ENCODE data around the gene IARS2.
"Not testable (repeated sequence)": the region's sequence is repeated elsewhere in the genome, so short reads cannot be mapped to it uniquely, and the experiment has no call there.

The IARS2 gene

GRCh38 chr1:220112600-220112999 lies 18.7 kb downstream of the IARS2 start:
- DNase-seq (ENCODE audit: low spot score); FAIRE-seq: not testable (repeated sequence)

DNA sequence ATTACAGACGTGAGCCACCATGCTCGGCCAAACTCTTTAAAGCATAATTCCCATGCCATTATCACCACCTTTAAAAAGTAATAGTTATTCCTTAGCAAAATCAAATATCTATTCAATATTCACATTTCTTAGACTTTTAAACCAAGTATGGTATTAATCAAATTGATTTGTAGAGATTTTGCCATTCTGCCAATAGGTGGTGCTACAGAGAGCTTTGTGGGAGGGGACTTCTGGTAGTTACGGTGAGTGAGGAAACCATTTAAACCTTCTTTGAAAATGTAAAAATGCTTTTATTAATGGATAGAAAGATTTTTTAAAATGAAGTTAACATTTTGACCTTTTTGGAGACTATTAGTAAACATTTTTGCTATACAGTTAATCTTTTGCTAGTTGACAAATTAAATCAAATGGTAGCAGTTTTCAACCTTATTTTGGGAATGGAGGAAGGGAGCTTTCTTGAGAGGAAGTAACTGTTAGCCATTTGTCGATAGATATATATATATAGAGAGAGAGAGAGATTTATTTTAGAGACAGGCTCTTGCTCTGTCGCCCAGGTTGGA lies 19.3 kb downstream of the IARS2 start:
- FAIRE-seq (no peak), DNase-seq (ENCODE audit: low spot score) (peak; percentile 29)

- DNase-seq (ENCODE audit: low spot score) (no peak), FAIRE-seq (no peak)
Observed at GRCh38 chr1:220119043-220119512, 25.1 kb downstream of the IARS2 start.

DNA sequence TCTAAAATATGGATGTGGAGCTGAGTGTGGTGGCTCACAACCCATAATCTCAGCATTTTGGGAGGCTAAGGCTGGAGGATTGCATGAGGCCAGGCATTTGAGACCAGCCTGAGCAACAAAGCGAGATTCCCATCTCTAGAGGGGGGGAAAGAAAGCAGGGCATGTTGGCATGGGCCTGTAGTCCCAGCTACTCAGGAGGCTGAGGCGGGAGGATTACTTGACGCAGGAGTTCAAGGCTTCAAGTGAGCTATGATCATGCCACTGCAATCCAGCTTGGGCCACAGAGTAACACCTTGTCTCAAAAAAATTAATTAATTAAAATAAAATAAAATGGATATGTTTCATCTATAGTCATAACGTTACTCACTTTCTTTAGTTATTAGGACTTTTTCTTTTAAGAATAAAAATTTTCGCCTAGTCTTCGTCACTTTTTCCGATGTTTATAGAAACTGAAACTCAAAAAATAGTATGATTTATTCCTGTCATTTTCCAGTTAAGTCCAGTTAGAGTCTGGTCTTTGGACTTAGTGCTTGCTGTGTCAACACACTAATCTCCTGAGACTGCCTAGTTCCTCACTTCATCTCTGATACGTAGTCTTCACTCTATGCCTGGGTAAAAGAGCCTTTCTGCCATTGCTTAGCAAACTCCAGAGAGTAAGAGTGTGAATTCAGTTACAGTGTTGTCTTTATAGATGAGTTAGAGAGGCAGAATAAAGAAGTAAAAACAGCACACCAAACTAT lies 28.0 kb downstream of the IARS2 start:
- DNase-seq (ENCODE audit: low spot score): no peak
- FAIRE-seq: no peak

DNA sequence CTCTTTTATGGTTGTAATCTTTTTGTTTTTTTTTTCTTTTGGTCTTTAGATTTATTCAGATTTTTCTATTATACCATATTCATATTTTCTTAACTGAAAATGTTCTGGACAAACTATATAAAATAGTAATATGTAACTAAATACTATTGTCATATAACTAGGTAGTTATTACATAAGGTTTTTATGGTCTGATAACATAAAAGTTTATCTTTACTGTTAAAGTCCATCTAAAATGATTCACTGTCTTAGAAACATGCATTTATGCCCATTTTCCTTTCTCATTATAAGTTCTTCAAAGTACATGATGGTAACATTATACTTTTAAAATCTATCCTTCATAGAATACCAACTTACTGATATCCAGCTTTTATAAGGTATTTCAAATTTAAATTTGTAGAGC lies 29.1 kb downstream of the IARS2 start:
- DNase-seq (ENCODE audit: low spot score) (no peak), FAIRE-seq (no peak)

DNA sequence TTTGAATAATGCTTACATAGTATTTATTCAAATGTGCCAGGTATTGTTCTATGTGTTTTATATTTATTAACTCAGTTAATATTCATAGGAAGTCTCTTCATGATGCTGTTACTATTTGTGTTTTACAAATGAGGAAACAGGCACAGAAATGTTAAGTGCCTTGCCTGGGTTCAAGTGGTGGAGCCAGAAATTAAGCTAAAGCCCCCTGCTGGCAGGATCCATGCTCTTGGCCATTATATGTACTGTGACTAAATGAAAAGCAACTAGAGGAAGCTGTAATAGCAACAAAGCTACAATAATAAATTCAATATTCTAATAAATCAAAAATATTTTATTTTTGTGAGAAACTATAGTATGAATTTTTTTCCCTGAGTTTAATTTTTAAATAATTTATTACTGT lies 30.0 kb downstream of the IARS2 start:
- FAIRE-seq (no peak), DNase-seq (ENCODE audit: low spot score) (peak; percentile 4)

DNA sequence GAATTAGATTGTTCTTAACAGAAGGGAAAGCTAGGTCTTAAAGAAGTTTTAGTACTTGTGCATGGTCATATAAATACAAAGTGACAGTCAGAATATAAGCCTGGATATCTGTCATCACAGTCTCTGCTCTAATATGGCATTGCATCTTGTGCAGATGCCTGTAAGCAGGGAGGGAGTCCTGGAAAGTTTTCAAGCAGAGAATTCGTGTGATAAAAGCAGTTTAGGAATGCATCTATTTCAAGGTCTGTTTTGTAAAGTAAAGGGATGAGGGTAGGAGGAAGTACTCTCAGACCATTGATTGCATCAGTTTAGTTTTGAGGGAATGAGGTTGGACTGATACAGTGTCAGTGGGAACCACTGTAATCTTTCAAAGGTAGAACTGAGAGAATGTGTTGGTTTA lies 30.6 kb downstream of the IARS2 start:
- DNase-seq (ENCODE audit: low spot score) (no peak), FAIRE-seq (no peak)

GRCh38 chr1:220127076-220127475 lies 33.1 kb downstream of the IARS2 start:
- DNase-seq (ENCODE audit: low spot score): no peak
- no peak for FAIRE-seq

GRCh38 chr1:220129479-220130210 lies 35.7 kb downstream of the IARS2 start:
- DNase-seq (ENCODE audit: low spot score) (no peak), FAIRE-seq (no peak)

DNA sequence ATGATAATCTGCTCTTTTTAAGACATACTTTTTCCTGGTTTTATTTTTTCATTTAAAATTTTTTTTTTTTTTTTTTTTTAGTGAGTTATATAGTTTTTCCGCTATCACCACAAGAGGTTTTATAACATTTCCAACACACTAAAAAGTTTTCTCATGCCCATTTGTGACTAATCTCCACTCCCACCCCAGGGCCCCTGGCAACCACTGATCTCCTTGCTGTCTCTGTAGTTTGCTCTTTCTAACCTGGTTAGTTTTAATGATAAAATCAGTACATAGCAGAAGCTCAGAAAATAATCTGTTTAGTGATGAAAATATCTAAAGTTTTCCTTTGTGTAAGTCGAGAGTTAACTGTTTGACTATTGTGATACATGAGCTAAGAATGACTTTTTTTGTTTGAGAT lies 41.8 kb downstream of the IARS2 start:
- no peak for FAIRE-seq
- DNase-seq (ENCODE audit: low spot score): no peak

DNA sequence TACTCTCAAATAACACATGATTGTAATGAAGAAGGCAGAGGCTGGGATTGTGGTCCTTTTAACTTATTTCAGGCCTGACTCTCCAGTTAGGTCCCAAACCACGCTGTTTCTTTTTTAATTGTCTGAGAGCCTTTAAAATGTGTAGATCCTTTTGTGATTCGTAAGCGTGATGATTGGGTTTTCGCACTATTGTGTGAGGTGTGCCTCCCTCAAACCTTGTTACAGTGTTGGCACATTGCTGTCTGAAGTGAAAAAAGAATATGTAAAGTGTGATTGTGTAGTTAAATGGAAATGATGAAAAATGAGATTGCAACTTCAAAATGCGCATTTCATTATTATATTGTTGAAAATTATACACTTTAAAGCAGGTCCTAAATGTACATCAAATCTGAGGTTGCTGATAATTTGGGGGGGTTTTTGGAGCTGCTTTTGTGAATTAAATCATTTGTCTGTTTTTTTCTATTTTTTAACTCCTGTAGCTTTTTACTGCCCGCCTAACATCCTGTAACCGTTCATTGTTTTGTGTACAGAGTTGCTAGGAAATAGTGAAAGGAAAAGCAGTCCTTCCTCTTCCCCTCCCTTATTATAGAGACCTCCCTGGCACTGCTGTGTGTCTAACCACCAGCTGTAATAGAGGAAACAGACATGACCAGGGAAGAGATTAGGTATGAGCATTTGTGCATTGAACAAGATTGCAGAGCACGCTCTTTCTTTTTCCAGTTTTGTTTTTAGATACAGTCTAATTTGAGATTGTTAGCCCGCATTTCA lies 43.3 kb downstream of the IARS2 start:
- FAIRE-seq (no peak), DNase-seq (ENCODE audit: low spot score) (no peak)

DNA sequence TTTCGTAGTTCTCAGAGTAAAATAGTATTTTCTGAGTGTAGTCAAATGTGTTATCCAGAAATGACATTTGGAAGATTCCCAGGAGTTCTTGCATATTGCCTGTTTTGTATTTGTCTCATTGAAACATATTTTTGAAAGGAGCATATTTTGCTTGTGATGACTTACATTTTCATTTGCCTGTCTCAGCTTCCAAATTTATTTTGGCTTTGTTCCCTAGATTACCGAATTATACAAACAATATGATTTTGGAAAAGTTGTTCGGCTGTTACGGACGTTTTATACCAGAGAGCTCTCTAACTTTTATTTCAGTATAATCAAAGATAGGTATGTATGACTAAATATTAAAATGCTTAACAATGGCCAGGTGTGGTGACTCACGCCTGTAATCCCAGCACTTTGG lies 46.0 kb downstream of the IARS2 start:
- FAIRE-seq: no peak
- DNase-seq (ENCODE audit: low spot score): no peak

- no peak for DNase-seq (ENCODE audit: low spot score)
- FAIRE-seq: no peak
Observed at GRCh38 chr1:220144051-220144450, 50.1 kb downstream of the IARS2 start.

- no peak for DNase-seq (ENCODE audit: low spot score)
- FAIRE-seq: no peak
Observed at GRCh38 chr1:220149742-220150141, 55.8 kb downstream of the IARS2 start.

GRCh38 chr1:220151454-220151853 lies 57.5 kb downstream of the IARS2 start:
- DNase-seq (ENCODE audit: low spot score): no peak
- FAIRE-seq: no peak

DNA sequence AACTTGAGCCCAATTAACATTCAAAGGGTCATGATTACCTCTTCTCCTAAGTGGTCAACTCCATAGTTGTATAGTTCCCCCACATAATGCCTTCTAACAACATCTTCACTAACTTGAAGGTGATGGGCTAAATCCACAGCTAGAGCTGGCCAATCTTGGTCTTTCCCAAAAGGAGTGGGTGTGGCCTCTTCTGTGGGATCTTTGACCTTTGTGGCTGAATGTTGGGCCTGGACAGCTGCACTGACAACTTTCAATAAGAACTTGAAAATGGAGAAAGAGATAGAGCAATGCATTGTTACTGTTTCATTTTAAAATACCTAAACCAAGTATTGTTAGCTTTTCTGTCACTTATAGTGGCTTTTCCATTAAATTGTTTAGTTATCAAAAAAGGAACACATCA lies 59.2 kb downstream of the IARS2 start:
- no peak for FAIRE-seq
- no peak for DNase-seq (ENCODE audit: low spot score)

DNA sequence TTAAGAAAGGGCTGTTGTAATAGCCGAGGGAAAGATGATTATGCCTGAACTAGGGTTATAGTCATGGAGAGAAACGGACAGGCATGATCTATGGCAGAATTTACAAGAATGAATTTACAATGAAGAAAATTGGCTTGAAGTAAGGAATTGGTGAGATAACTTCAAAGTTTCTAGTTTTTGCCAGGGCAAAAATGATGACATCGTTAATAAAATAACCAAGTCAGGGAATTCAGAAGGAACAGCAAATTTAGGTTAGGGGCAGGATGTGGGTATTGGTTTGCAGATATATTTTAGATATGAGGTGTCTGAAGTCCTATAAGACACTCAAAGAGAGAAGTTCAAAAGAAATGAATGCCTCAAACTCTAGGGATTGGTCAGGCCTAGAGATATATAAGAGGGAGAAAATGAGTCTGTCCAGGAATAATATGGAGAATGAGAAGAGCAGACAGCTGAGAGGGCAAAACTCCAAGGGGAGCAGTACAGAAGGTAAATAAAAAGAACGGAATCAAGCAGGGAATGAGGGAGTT lies 62.8 kb downstream of the IARS2 start:
- no peak for DNase-seq (ENCODE audit: low spot score)
- no peak for FAIRE-seq

DNA sequence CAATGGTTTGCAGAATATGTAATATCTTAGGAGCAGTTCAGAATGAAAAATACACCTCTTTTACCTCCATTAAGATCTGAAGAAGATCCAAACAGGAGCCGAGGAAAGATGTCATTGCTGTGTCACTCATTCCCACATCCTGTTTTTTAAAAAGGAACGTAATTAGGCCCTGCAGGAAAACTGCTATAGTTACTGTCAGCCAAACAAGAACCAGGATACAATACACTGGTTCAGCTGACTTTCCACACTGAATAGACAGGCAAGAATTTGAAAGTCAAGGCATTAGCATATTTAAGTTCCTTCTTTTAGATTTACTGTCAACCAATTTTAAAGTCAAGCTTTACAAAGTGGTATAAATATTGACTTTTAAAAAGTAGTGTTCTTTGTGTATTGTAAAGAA lies 63.8 kb downstream of the IARS2 start:
- DNase-seq (ENCODE audit: low spot score) (no peak), FAIRE-seq (no peak)

- not testable (repeated sequence) for DNase-seq (ENCODE audit: low spot score)
Observed at GRCh38 chr1:220158530-220158929, 64.6 kb downstream of the IARS2 start.

GRCh38 chr1:220159041-220159440 lies 65.1 kb downstream of the IARS2 start:
- DNase-seq (ENCODE audit: low spot score) (no peak), FAIRE-seq (no peak)

More at GRCh38 chr1:220158530-220158929, 64.6 kb downstream of the IARS2 start:
- not testable (repeated sequence) for FAIRE-seq

DNA sequence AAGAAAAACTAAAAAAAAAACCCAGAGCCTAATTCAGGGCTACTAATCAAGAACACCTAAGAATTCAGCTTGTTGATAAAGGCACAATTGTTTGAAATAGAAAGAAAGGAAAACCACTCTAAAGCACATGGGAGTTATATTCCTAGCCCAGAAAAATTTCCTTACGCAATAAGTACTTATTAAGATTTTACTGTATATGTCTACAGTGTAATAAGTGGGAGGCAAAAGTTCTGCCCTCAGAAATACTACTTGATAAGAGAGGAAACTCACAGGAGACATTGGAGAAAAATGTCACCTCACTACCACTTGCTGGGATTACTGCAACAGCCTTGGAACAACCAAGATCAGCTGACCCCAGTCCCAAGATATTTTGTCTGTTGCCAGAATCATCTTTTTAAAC lies 66.1 kb downstream of the IARS2 start:
- no peak for DNase-seq (ENCODE audit: low spot score)
- FAIRE-seq: no peak
